Globus pallidus (tissue), 1 donor: ENCODE results near the gene CRADD.
"Not testable (repeated sequence)": the region's sequence is repeated elsewhere in the genome, so short reads cannot be mapped to it uniquely, and the experiment has no call there.

ENCODE experiments used
- DNase-seq: peaks from one replicate; pipeline ENCODE4 v3.0.0-alpha.2; 2015; ENCODE audit warnings: low spot score

The CRADD gene

DNA sequence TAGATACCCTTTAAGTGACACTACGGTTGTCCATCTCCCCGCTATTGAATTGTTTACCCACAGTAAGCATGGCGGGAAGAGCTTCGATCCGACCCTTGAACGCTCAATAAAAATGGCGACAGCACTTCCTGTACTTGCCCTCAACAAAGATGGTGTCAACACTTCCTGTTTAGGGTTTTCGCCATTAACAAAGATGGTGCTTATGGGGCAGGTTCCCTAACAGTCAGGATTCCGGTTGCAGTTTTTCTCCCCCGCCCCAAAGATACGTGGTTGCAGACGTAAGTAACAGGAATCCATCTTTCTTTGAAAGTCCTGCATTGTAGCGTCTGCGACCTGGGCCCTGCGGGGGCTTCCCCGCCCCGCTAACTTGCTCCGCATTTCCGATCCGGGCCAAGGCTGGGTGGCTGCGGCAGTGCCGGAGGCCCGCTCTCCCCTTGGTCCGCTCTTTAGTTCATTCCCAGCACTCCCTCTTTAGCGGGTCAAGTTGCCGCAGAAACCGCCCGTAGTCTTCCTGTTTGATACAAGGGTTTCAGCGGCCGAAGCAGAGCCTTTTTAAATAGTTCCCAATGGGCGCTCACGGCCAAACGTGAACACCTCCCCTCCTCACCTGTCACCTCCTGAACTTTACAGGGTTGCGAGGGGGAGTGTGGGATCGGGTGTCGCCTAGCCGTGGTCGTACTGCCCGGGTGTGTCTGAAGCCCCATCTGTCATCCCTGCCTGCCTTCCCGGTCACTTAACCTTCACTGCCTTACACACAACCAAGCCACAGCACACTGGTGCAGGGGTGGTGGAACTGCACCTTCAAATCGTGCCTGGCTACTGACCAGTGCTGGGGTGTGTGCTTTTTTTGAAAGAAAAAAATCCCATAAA lies at the start of gene CRADD:
TSS of gene CRADD (plus strand) at position 181 of the 870 bp plus-strand sequence.
- peak; percentile 95 for DNase-seq

DNA sequence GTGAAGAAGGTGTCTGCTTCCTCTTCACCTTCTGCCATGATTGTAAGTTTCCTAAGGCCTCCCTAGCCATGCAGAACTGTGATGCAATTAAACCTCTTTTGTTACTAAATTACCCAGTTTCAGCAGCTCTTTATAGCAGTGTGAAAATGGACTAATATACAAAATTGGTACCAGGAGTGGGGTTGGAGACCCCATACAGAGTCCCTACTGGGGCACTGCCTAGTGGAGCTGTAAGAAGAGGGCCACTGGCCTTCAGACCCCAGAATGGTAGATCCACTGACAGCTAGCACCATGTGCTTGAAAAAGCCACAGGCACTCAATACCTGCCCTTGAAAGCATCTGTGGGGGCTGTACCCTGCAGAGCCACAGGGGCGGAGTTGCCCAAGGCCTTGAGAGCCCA lies 44.8 kb upstream of the CRADD start:
- no peak for DNase-seq

DNA sequence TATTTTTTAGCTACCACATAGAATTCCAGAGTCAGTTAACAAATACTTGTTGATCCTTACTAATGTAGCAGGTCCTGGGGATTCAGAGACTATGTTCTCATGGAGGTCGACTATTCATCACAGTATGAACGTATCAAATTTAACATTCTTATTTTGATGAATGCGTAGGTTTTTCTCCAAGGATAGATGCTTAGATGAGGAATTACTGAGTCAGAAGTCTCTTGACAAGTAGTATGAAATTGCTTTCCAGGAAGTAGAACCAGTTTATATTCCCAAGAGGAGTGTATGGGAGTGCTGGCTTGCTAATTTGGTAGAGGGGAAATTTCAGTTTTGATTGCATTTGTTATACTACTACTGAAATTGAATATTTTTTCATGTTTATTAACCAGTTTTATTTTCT lies 42.8 kb upstream of the CRADD start:
- no peak for DNase-seq

DNA sequence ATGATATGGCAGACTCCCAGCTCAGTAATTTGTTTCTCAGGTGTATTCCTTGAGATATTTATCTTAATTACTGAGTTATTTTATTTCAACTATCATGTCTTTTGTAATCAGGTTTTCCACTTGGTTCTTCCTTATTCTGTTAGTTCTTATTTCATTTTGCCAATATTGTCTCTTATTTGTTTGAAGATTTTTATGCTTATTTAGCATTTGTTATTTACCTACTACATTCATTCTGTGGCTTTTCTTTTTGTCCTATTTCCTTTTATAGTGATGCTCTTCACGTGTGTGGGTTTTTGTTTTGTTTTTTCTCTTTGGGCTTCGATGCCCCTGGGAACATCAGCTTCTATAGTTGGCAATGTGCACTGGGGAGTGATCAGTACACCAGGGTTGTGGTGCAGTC lies 40.5 kb upstream of the CRADD start:
- DNase-seq: no peak

DNA sequence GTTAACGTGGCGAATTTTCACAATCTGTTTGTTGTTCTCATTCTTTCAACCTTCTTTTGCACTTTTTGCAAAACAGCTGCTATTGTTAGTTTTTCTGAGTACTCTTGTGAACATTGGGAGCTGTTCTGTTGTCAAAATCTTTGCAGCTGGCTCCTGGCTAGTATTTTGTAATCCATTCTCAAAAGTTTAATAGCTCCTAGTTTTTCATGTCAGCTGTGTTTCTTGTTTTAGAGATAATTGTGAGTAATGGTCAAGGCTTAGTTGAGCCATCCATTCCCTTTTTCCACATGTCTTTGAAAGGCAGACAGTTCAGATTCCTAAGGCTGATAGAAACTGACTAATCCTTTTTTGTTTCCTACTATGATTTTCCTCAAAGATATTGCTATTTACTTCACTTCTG lies 39.1 kb upstream of the CRADD start:
- no peak for DNase-seq

DNA sequence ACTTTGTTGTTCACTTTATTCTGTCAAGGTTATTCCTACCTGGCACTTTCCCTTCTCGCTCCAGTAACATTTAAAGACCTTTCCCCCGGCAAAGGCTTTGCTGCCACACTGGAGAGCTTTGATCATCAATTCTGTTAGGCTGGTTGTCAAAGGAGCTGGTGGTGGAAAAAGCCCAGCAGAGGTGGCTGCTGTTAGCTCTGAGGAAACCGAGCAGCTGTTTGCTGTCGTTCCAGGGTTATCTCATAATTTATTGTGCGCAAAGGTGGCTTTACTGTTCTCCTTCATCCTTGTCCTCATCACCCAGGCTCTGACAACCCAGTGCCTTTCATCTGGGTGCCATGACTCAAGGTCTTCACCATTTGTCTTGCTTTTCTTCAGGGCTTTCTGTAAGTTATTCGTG lies 38.2 kb upstream of the CRADD start:
- DNase-seq: no peak

DNA sequence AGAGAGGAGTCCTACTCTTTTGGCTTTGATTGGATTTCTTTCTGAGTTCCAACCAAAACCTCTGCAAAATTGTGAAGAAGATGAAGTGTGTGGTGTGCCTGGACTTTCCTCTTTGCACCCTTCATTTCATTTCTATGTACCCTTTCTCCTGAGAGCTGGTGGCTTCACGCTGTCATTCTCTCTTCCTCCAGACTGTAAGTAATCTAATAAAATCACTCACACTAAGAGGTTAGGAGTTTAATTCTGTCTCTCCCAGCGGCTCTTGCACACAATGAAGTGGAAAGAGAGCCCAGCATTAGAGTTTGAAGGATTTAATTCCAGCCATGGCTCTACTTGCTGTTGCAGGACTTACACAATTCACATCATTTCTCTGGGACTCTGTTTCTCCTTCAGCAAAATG lies 37.8 kb upstream of the CRADD start:
- no peak for DNase-seq

DNA sequence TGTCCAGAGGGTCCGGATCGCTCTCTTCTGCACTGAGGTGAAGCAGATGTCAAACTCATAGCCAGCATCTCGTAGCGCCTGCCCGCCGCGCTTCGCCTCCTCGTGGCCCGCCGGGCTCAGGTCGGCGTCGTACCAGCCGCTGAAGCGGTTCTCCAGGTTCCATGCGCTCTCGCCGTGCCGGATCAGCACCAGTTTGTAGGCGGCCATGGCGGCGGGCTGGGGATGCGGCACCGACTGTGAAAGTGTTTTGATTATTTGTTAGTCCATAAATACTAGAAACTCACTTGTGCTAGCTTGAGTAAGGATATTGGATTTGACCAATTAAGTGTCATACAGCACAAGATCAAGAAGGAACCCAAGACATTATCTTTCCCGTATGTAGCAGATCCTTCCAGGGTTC lies 35.8 kb upstream of the CRADD start:
- DNase-seq: not testable (repeated sequence)

DNA sequence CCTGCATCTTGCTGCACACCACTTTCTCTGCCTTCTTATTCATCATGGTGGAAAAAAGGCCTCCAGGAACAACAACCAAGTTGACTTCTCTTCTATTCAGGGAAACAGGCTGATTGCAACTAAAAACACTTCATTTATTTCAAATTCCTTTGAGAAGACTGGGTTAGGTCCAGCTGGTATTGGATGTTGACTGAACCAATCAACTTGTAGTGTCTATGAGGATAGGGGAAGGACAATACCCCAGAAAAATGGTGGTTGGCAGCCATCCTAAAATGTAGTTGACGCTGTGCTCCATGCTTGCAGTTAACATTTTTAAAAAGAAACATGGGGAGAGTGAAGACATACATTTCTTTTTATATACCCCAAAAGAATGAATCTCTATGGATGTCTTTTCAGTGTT lies 34.4 kb upstream of the CRADD start:
- no peak for DNase-seq

DNA sequence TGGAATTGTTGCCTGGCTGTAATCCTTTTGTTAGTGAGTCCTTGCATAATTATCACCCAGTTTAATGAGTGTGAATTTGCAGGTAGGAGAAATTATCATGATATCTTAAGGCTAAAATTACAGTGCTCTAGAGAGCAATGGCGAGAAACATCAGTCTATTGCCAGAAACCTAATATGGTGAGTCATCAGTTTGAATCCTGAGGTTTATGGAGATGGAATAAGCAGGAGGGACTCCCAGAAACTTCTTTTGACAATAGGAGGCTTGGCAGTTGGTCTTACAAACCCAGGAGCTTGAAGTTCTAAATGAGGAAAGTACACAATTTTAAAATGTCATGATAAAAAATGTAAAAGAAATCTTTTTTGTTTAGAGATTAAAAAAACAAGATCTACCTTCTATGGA lies 31.5 kb upstream of the CRADD start:
- DNase-seq: no peak

DNA sequence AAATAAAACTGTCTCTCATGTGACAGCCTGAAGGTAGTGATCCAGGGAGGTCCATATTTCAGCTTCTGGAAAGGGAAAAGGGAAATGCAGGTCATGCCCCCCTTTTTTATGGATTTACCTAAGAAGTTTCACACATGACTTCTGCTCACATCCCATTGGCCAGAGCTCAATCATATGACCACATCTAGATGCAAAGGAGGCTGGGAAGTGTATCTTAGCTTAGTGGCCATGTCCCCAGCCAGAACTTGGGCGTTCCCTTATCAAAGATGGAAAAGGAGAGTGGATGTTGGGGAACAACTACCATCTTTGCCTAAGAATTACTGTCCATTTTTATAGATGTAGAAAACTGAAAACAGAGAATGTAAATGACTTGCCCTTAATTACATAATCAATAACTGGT lies 26.5 kb upstream of the CRADD start:
- no peak for DNase-seq

DNA sequence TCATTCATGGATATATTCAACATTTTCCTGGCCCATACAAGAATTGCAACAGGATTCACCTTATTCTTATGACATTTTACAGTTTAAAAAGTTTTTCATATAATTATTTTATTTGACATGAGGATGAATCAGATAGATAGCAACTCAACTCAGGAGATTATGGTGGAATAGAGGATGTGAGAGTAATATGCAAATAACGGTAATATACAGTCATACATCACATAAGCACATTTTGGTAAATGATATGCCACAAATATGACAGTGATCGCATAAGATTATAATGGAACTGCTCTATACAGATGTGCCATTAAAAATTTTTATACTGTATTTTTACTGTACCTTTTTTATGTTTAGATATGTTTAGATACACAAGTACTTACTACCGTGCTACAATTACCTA lies 24.1 kb upstream of the CRADD start:
- no peak for DNase-seq

DNA sequence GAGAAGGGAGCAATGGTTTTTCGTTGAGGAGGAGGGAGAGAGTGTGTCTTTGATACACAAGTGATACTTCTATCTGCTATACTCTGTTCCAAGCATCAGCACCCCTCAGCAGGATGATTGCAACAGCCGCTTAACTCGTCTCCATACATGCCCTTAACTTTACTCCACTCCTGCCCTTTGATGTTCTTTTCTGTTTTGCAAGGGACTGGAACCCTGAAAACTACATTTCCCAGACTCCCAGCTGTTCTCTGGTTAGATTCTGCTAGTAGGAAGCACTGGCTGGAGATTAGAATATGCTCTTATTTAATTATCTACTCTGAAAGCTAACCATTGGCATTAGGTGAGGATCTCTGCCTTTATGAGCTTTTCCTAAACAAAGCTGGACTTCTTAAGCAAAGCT lies 23.5 kb upstream of the CRADD start:
- no peak for DNase-seq

DNA sequence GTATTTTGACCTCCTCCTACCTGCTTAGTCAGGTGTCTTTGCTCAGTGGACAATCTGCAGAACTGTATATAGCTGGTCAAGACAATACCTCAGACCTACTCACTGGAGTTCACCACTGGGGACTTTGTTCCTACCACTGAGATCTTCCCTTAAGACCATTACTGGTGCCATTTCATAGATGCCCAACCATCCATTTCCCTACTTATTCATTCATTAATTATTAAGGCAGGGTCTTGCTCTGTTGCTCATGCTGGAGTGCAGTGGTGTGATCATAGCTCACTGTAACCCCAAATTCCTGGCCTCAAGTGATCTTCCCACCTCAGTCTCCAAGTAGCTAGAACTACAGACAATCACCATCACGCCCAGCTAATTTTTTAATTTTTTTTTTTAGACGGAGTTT lies 22.8 kb upstream of the CRADD start:
- DNase-seq: no peak

DNA sequence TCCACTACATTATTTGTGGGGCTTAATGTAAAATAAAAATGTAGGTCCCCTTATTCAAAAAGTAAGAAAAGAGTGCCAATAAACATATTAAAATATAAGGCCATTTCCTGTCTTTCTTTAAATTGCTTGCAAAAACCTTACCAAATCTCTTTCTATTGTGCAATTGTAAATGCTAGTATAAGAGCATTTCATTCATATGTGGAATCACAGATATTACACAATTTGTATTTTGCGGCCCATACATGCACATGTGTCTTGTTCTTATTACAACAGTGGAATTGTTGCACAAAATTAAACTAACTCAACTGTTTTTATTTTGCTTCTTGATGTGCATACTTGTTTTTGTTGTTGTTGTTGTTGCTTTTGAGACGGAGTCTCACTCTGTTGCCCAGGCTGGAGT lies 20.1 kb upstream of the CRADD start:
- DNase-seq: no peak

DNA sequence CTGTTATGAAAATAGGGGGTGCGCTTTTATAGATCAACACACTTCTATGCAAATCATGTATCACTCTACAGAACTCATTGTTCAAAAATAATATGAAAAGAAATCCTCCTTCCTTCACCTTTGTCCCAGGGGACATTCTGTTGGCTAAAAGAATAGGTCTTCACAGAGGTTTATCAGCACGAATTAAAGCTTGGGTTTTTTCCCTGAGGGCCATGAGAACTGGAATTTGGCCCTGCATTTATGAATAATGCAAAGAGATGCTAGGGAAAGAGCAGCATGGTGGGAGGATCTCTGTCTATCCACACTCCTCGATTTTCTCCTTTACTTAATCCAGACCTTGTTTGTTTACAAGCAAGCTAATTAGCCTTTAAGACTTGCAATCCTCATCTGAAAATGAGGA lies 16.2 kb upstream of the CRADD start:
- no peak for DNase-seq

DNA sequence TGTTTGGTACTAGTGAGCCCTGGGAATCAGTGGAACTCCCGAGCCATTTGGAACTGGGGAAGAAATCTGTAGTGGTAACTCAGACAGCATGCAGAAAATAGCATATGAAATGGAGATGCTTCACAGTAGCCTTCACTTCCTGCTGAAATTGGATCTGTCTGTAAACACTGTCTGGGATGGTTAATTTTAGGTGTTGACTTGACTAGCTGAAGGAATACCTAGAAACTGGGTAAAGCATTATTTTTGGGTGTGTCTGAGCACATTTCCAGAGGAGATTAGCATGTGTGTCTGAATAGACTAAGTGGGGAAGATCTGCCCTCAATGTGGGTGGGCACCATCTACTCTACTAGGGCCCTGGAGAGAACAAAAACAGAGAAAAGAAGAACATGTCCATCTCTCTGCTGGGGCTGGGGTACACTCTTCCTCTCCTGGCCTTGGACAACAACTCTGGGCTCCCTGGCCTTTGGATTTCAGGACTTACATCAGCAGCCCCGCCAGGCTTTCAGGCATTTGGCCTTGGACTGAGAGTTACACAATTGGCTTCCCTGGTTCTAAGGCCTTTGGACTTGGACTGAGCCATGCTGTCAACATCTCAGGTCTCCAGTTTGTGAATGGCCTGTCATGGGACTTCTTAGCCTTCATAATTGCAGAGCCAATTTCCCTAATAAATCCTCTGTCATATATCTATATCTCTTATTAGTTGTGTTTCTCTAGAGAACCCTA lies 14.0 kb upstream of the CRADD start:
- no peak for DNase-seq

DNA sequence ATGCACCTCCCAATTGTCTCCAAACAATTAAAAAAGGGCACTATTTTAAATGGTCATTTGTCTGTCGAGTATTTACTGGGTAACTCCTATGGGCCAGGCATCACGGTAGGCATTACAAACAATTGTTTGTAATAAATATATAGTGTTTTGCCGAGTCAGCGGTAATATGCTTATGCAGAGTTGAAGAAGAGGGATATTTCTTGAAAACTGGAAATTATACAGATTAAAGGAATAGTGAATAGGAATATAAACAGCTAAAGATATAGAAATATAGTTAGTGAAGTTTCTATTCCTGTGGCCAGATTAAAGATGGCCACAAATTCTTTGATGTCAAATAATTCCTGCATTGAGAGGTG lies 13.5 kb upstream of the CRADD start:
- DNase-seq: no peak

DNA sequence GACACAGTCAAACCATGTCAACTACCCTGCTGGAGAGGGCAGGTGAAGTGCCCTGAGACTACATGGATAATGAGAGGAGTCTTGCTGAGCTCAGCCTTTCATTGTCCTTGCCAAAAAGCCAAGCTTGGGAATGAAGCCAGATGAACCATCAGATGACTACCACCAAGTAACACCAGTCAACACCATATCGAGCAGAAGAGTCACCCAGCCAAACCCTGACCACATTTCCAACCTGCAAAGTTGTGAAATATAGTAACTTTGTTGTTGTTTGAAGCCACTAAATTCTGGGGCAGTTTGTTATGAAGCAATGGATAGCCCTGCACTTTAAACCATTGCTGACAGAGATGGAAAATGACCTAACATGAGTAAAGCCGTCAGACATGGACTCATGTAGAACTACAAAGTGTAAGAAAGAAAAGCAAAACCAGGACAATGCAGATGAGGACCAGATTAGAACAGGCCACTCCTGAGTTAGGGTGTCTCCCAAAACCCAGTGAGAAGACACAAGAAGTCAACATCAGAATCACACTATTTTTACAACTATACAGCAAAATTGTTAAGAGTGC lies 12.5 kb upstream of the CRADD start:
- DNase-seq: no peak

DNA sequence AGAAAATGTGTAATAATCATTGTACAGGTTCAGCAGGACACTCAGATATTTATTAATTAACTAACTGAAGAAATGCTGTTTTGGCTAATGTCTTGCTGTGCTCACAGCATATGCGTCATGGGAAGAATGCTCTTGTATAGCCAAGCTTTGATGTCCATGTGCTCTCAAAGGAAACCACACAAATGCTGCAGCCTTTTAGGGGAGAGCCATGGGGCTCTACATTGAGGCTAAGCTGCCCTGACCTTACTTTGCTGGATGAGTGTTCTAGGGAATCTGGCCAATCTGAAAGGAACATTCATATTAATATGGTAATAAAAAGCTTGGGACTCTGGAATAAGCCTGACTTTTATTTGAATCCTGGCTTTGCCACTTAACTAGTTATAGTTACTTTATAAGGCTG lies 9.5 kb upstream of the CRADD start:
- no peak for DNase-seq

DNA sequence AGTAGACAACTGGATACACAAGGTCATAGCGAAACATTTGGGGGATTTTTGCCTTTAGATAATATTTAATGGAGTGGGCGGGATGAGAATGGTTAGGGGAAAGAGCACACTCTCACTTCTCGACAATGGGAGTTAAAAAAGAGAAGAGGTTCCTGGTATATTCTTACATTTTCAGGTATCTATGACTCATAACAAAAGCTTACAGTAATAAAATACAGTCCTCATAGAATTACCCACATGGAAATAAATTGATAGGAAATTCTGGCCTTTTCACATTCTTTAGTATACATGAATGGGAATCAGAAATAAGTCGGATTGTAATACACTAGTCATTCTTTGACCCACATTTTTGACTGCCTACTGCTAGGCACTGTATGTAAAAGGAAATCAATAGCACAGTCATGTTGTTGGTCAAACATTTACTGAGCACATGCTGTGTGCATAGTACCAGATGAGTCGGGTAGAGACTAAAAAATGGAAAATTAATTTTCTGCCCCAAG lies 8.2 kb upstream of the CRADD start:
- no peak for DNase-seq

DNA sequence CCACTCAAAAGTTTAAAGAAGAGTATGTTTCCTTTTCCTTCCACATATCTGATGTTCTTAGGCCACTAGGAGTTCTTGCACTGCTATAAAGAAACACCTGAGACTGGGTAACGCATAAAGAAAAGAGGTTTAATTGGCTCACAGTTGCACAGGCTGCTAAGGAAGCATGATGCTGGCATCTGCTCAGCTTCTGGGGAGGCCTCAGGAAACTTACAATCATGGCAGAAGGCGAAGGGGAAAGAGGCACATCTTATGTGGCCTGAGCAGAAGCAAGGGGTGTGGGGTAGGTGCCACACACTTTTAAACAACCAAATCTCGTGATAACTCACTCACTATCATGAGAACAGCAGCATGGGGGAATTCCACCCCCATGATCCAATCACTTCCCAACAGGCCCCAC lies 7.7 kb upstream of the CRADD start:
- DNase-seq: no peak

DNA sequence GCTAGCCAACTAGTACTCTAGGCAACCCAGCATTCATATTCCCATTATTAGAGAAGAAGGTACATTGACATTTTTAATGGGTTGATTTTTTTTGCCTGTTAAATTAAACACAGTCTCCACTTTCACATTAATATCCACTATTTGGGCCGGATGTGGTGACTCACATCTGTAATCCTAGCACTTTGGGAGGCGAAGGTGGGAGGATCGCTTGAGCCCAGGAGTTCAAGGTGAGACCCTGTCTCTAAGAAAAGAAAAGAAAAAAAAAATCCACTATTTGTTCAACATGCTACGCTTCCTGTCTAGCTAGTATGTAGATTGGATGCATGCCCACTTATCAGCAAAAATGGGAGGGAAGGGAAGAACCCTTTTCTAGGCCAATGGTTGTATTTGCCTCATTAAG lies 7.1 kb upstream of the CRADD start:
- no peak for DNase-seq
